M059J (cell line): ENCODE data around the gene ZNF618. TPM values are rescaled to one million over a fixed set of nuclear protein-coding genes. Genes with fewer than 3 reads are reported as not detected.

ENCODE experiments used
- DNase-seq: peaks from one replicate; pipeline ENCODE4 v3.0.0-alpha.2; 2012; ENCODE audit warnings: low read depth
- total RNA-seq: library from RNA; depleted of rRNA; stranded (reverse); fragments of >200 nt; shearing (Covaris generic); gene quantifications from 2 replicates; pipeline ENCODE4 v1.2.3, GENCODE V29; 2014; rRNA removed

ZNF618 gene, protein sequence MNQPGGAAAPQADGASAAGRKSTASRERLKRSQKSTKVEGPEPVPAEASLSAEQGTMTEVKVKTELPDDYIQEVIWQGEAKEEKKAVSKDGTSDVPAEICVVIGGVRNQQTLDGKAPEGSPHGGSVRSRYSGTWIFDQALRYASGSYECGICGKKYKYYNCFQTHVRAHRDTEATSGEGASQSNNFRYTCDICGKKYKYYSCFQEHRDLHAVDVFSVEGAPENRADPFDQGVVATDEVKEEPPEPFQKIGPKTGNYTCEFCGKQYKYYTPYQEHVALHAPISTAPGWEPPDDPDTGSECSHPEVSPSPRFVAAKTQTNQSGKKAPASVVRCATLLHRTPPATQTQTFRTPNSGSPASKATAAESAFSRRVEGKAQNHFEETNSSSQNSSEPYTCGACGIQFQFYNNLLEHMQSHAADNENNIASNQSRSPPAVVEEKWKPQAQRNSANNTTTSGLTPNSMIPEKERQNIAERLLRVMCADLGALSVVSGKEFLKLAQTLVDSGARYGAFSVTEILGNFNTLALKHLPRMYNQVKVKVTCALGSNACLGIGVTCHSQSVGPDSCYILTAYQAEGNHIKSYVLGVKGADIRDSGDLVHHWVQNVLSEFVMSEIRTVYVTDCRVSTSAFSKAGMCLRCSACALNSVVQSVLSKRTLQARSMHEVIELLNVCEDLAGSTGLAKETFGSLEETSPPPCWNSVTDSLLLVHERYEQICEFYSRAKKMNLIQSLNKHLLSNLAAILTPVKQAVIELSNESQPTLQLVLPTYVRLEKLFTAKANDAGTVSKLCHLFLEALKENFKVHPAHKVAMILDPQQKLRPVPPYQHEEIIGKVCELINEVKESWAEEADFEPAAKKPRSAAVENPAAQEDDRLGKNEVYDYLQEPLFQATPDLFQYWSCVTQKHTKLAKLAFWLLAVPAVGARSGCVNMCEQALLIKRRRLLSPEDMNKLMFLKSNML
- 4.6 and 5.7 TPM in 2 replicates for total RNA-seq

- no peak for DNase-seq
Measured at GRCh38 chr9:113876151-113876992, at the start of gene ZNF618. Gene ZNF618, plus strand, starts transcription at chr9:113876309. Its CDS starts 72 bp downstream, at chr9:113876381.

- peak; percentile 43 for DNase-seq
Measured at GRCh38 chr9:113828221-113828620, 47.9 kb upstream of the ZNF618 start.

DNA sequence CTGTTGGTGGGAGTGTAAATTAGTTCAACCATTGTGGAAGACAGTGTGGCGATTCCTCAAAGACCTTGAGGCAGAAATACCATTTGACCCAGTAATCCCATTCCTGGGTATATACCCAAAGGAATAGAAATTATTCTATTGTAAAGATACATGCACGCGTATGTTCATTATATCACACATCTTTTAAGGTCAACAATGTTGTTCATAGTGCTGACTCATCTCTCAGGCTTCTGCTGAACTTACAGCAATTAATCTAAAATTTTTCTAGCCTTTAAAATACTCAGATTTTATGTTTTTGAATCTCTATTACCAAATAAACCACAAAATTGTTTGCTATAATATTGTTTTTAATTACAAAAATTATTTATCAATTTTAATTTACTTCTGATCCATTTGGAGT is 38.8 kb upstream of the ZNF618 start:
- no peak for DNase-seq

DNA sequence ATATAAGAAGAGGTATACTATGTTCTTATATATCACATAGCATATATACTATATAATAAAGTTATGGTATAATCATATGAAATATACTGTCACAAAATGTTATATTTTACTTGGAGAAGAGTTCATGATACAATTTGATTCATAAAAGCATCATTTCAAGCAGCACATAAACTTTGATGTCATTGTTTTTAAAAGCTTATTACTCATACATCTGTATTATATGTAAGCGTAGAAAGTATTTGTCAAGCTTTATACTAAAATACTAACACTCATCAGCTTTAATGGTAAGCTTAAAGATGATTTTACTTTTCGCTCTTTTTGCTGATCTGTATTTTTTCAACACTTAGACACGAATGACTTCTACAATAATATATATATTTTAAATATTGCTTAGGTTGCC is 34.0 kb upstream of the ZNF618 start:
- no peak for DNase-seq

DNA sequence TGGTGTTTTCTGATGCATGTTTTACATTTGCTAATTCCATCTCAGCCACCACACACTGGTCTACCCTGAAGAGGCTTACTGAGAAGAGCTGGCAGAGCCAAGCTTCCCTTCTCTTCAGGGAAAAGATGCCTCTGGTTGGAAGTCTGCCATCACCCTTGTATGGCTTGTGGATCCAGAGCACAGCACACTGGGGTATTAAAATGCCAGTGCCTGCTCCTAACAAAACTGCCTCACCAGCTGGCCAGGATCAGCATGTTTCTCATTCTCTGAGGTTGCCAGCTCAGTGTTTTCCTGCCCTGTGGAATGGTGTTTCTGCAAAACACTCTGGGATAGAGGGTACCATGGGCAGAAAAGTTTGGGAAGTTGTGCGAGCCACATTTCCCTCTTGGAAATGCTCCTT is 31.6 kb upstream of the ZNF618 start:
- peak; percentile 33 for DNase-seq

DNA sequence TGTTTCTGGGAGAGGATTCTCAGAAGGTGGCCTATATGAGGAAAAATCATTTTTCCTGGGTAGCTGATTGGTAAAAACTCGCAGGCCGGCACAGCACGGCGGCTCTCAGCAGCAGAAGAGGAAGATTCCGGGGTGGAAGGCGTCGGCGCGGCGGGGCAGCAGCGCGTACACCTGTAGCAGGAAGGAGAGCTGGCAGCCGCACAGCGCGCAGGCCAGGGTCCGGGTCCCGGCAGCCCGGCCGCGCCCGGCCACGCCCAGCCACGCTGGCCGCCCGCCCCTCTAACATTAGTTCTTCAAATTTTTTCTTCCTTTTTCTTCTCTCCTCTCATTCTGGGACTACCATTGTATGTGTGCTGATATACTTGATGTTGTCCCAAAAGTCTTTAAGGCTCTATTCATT is 24.8 kb upstream of the ZNF618 start:
- DNase-seq: no peak

DNA sequence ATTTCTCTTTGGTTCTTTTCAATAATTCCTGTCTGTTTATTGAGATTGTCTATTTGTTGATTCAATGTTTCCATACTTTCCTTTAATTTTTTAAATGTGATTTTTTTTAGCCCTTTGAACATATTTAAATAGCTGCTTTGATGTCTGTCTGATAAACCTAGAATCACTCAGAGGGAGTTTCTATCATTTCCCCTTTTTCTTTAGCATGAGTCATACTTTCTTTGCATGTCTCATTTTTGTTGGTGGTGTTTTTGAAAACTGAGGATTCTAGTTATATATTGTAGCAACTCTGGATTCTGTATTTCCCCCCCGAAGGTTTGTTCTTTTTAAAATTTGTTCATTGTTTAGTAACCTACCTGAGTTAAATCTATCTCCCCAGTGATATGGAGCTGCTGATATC is 24.2 kb upstream of the ZNF618 start:
- no peak for DNase-seq

- no peak for DNase-seq
Measured at GRCh38 chr9:113853333-113853732, 22.8 kb upstream of the ZNF618 start.

DNA sequence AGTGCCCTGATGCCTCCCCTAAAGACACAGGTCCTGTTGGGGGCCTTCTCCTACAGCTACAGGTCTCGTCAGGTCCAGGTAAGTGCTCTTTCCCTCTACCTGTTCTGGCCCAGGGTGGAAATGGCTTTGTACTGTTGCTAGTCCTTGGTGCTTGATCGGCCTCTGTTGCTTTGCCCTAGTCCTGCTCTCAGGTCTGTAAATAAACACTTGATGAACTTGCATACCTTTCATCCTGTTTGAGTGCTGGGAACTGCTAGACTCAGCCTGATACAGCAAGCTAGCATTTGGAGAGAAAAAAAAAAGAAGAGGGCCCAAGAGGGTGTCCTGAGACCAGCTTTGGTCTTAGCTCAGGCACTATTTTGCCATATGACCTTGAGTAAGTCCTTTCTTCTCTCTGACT is 21.8 kb upstream of the ZNF618 start:
- DNase-seq: no peak

GRCh38 chr9:113857875-113858274 is 18.2 kb upstream of the ZNF618 start:
- DNase-seq: no peak

DNA sequence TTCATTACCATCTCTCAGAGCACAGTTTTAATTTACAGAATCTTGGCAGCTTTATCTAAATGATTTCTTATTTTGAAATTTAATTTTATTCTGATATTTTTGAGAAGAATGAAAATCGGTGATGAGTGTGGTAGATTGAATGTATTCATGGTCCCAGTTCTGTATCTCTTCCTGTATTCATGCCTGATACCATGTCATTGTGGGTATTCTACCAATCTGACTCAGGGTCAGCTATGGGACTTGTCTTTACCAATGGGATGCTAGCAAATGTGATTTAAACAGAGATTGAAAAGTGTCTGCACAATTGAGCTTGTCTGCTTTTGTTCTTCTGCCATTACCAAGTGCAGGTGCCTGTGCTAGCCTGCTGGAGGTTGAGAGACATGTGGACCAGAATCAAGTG is 17.8 kb upstream of the ZNF618 start:
- DNase-seq: no peak

DNA sequence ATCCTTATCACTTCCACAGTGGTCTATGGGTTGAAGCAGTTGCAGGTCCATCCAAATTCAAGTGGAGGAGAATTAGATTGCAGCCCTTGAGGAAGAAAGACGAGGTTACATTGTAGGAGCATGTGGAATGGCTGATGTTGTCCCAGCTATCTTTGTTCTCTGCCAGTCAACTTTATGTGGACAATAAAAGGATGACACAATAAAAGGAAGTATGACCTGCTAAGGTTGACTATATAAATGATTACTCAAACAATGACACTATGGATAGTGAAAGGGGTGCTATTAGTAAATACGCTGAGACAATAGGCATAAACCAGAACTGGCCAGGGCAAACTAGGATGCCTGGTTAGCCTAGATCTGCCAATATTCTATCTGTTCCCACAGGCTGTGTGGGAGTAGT is 12.8 kb upstream of the ZNF618 start:
- DNase-seq: no peak

DNA sequence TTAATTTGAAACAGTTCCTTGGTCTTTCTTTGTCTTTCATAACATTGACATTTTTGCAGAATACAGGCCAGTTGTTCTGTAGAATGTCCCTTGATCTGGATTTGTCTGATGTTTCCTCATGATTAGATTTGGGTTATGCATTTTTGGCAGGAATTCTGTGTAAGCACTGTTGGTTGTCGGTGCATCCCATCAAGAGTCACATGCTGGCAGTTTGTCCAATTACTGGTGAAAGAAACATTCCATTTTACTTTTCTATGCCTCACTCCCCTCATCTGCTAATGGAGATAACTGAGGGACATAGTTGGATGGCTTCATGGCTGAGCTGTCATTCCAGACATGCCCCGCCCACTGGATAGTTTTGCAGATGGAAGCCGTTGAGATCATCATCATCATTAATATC is 7.6 kb upstream of the ZNF618 start:
- DNase-seq: peak; percentile 36

DNA sequence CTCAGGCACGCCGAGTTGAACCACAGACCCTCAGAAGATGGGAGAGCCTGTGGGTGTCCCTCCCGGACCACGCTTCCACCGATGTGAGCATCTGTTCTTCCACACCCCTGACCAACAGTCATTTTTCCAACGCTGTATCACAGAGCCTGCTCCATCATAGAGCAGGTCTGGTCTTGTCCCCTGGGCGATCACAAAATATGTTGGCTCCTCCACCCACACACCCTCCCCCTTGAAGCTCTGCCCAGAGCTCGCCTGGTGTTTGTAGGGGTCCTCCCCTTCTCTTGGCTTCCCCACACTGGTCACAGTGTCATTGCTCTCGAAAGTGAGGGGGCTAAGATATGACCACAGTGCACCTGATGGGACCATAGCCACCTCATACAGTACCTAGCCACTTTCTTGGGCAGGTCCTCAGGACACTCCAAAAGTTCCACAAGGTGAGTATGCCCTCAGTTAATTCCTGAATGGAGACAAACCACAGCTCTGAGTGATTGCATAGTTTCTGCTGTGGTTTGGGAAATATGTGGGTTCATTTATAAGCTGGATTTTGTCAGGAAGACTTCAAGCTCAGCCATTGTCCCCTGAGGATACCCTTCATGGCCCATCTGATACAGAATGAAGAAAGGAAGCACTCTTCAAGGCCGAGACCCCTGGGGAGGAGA is 3.5 kb upstream of the ZNF618 start:
- peak; percentile 55 for DNase-seq

DNA sequence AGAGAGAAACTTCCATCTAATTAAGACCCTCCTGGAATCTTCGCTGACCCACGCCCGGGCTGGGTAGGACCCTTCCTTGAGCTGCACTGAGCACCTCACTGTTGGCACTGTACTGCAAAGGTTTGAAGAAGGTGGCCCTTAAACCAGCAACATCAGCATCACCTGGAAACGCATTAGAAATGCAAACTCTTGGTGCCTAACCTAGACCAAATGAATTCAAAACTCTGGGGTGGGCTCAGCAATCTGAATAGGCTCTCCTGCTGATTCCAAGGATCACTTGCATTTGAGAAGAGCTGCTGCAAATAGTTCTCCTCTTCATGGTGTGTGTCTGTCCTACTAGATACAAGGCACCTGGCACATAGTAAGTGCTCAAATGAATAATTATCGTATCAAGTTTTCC is 2.7 kb upstream of the ZNF618 start:
- DNase-seq: no peak

GRCh38 chr9:113873926-113874325 is 2.2 kb upstream of the ZNF618 start:
- no peak for DNase-seq

DNA sequence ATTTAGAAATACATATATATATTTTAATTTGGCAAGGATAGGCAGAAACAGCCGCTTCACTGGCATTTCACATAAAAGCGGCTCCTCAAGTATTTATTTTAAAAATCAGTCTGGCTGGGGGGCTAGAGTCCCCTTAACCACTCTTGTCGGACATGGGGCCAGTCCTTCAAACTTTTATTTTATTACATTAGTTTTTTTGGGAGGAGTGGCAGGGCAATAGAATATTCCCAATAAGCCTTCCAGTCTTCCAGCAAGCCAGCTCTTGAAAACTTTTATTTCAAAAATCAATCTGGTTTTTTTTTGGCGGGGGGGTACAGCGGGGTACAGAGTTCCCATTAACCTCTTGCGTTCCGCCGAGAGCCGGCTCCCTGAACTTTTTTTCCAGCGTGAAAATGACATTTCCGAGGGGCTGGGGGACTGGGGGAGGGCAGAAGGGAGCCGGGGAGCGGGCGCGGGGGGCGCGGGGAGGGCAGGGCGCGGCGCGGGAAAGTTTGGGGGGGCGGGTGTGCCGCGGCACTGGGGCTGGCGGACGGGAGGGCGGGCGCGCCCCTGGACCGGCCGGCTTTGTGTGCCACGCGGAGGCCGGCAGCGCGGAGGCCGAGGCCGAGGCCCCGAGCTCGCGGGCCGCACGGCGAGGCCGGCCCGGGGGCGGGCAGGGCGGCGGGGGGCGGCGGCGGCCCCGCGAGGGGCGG is 504 bp upstream of the ZNF618 start:
- DNase-seq: no peak

GRCh38 chr9:113876993-113877368 is 872 bp downstream of the ZNF618 start:
- DNase-seq: no peak

GRCh38 chr9:113879318-113879717 is 3.2 kb downstream of the ZNF618 start:
- DNase-seq: peak; percentile 49

GRCh38 chr9:113879911-113880310 is 3.8 kb downstream of the ZNF618 start:
- DNase-seq: no peak

DNA sequence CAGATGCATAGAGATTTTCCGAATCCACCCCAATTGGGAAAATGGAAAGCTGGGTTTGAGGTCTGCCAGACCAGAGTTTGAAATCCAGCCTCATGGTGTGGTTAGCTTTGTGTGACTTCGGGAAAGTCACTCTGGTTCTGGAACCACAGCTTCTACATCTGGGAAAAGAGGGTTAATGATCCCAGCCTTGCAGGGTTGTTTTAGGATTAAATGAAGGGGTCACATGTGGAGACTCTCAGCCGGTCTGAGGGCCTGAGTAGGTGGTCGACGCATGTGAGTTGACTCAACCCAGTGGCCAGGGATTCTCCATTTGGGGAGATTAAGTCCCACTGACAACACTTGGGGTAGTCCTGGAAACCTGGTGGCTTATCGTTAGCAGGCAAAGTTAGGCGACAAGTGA is 6.1 kb downstream of the ZNF618 start:
- DNase-seq: no peak
